HG03064 (cell line): ENCODE results near the gene THOC2.
"Not testable (repeated sequence)": the region's sequence is repeated elsewhere in the genome, so short reads cannot be mapped to it uniquely, and the experiment has no call there.

ENCODE experiments used
- ATAC-seq: cut with Tn5 transposase; IDR thresholded peaks from one replicate; pipeline ENCODE4 v1.9.1; 2021; ENCODE audit warnings: low read depth; ENCODE audit not compliant: unreplicated experiment

The THOC2 gene

GRCh38 chrX:123682186-123682585 is 50.7 kb downstream of the THOC2 start:
- no peak for ATAC-seq

GRCh38 chrX:123679733-123680460 is 53.0 kb downstream of the THOC2 start:
- not testable (repeated sequence) for ATAC-seq

GRCh38 chrX:123675154-123675553 is 57.7 kb downstream of the THOC2 start:
- no peak for ATAC-seq

- ATAC-seq = no peak
Measured at GRCh38 chrX:123673813-123674212, 59.0 kb downstream of the THOC2 start.

GRCh38 chrX:123665197-123665596 is 67.7 kb downstream of the THOC2 start:
- no peak for ATAC-seq

- ATAC-seq = not testable (repeated sequence)
Measured at GRCh38 chrX:123664467-123665167, 68.2 kb downstream of the THOC2 start.

GRCh38 chrX:123663720-123664119 is 69.1 kb downstream of the THOC2 start:
- ATAC-seq = not testable (repeated sequence)

GRCh38 chrX:123656507-123656906 is 76.3 kb downstream of the THOC2 start:
- not testable (repeated sequence) for ATAC-seq

GRCh38 chrX:123648811-123649181 is 84.1 kb downstream of the THOC2 start:
- not testable (repeated sequence) for ATAC-seq

GRCh38 chrX:123648028-123648810 is 84.6 kb downstream of the THOC2 start:
- no peak for ATAC-seq

- no peak for ATAC-seq
Measured at GRCh38 chrX:123647244-123647643, 85.6 kb downstream of the THOC2 start.

GRCh38 chrX:123629502-123629901 is 103.3 kb downstream of the THOC2 start:
- ATAC-seq = no peak

GRCh38 chrX:123626962-123627361 is 105.9 kb downstream of the THOC2 start:
- ATAC-seq = no peak

- no peak for ATAC-seq
Measured at GRCh38 chrX:123625952-123626351, 106.9 kb downstream of the THOC2 start.

GRCh38 chrX:123625477-123625876 is 107.4 kb downstream of the THOC2 start:
- ATAC-seq = no peak

GRCh38 chrX:123617007-123617406 is 115.8 kb downstream of the THOC2 start:
- no peak for ATAC-seq

- no peak for ATAC-seq
Measured at GRCh38 chrX:123610915-123611314, 121.9 kb downstream of the THOC2 start.

- no peak for ATAC-seq
Measured at GRCh38 chrX:123607806-123608205, 125.0 kb downstream of the THOC2 start.

GRCh38 chrX:123607270-123607669 is 125.6 kb downstream of the THOC2 start:
- ATAC-seq = no peak

- no peak for ATAC-seq
Measured at GRCh38 chrX:123603491-123603890, 129.4 kb downstream of the THOC2 start.

GRCh38 chrX:123601437-123601836 is 131.4 kb downstream of the THOC2 start:
- no peak for ATAC-seq
